HEK293 (cell line): ENCODE data around the gene SPC24.
"Not testable (repeated sequence)": the region's sequence is repeated elsewhere in the genome, so short reads cannot be mapped to it uniquely, and the experiment has no call there.

Source experiments
- CTCF ChIA-PET: fragments of 350-600 bp; formaldehyde crosslinking; extraction: SDS; loops from one replicate; lab custom pipeline; 2021; ENCODE audit warnings: antibody characterized with exemption; lab: Yijun Ruan, JAX
- POLR2A ChIA-PET: fragments of 300-600 bp; formaldehyde crosslinking; extraction: SDS; loops from one replicate; lab custom pipeline; 2020; ENCODE audit warnings: antibody characterized with exemption, inconsistent platforms; lab: Yijun Ruan, JAX
- H3K27ac ChIP-seq: fragments of 200-500 bp; sonication (Bioruptor generic); 2 replicates; pipeline ENCODE4 v1.5.1; 2014; ENCODE audit warnings: low read depth, low read length, control low read depth, inconsistent platforms; ENCODE audit errors: extremely low read depth
- H3K36me3 ChIP-seq, 2 experiments: fragments of 200-500 bp in 1 of 2; sonication (Bioruptor generic) in 1 of 2; 1 replicate in 1 of 2; 2 replicates in 1 of 2; pipeline ENCODE4 v1.5.1; 2014 to 2017; ENCODE audit warnings: inconsistent platforms in 2 of 2, low read length in 2 of 2; ENCODE audit not compliant: control insufficient read depth in 2 of 2, insufficient read depth in 1 of 2
- H3K4me1 ChIP-seq: fragments of 200-500 bp; sonication (Bioruptor generic); 2 replicates; pipeline ENCODE4 v1.5.1; 2014; ENCODE audit warnings: mild to moderate bottlenecking, low read length, inconsistent platforms; ENCODE audit not compliant: control insufficient read depth, insufficient read depth
- H3K4me3 ChIP-seq: 2 replicates; pipeline ENCODE4 v1.5.1; 2011; ENCODE audit warnings: low read depth, mild to moderate bottlenecking, control low read depth, low read length, moderate library complexity
- H3K9me3 ChIP-seq: fragments of 200-500 bp; sonication (Bioruptor generic); 2 replicates; pipeline ENCODE4 v1.5.1; 2014; ENCODE audit warnings: low read depth, low read length, inconsistent platforms; ENCODE audit not compliant: control insufficient read depth, insufficient read depth
- INSM2 ChIP-seq: fragments of 450-650 bp; formaldehyde crosslinking; IDR thresholded peaks from 2 replicates; pipeline ENCODE4 v1.5.1; 2016; ENCODE audit warnings: missing biosample characterization, missing genetic modification characterization
- KLF9 ChIP-seq: fragments of 450-650 bp; formaldehyde crosslinking; IDR thresholded peaks from 2 replicates; pipeline ENCODE4 v1.5.1; 2016; ENCODE audit warnings: missing biosample characterization, missing genetic modification characterization, low read depth
- MEIS1 ChIP-seq: sonication (generic); formaldehyde crosslinking; IDR thresholded peaks from 2 replicates; pipeline ENCODE4 v1.8.1; 2022; ENCODE audit warnings: missing genetic modification reagents, mild to moderate bottlenecking, borderline replicate concordance
- OVOL3 ChIP-seq: fragments of 450-650 bp; formaldehyde crosslinking; IDR thresholded peaks from 2 replicates; pipeline ENCODE4 v1.5.1; 2016; ENCODE audit warnings: missing biosample characterization, missing genetic modification characterization
- TSHZ1 ChIP-seq: fragments of 450-650 bp; formaldehyde crosslinking; IDR thresholded peaks from 2 replicates; pipeline ENCODE4 v1.5.1; 2016; ENCODE audit warnings: missing biosample characterization, missing genetic modification characterization, borderline replicate concordance
- ZEB2 ChIP-seq: fragments of 450-650 bp; formaldehyde crosslinking; IDR thresholded peaks from 2 replicates; pipeline ENCODE4 v1.5.1; 2016; ENCODE audit warnings: missing biosample characterization, missing genetic modification characterization
- ZFP3 ChIP-seq: fragments of 450-650 bp; formaldehyde crosslinking; IDR thresholded peaks from 2 replicates; pipeline ENCODE4 v1.5.1; 2016; ENCODE audit warnings: low read depth, missing biosample characterization, missing genetic modification characterization
- ZNF121 ChIP-seq: fragments of 450-650 bp; formaldehyde crosslinking; IDR thresholded peaks from 2 replicates; pipeline ENCODE4 v1.5.1; 2016; ENCODE audit warnings: missing biosample characterization, missing genetic modification characterization
- ZNF133 ChIP-seq: fragments of 450-650 bp; formaldehyde crosslinking; IDR thresholded peaks from 2 replicates; pipeline ENCODE4 v1.5.1; 2016; ENCODE audit warnings: missing biosample characterization, missing genetic modification characterization
- ZNF175 ChIP-seq: fragments of 450-650 bp; formaldehyde crosslinking; IDR thresholded peaks from 2 replicates; pipeline ENCODE4 v1.5.1; 2016; ENCODE audit warnings: missing biosample characterization, missing genetic modification characterization
- ZNF184 ChIP-seq: fragments of 450-650 bp; IDR thresholded peaks from 2 replicates; pipeline ENCODE4 v1.5.1; 2018; ENCODE audit warnings: missing biosample characterization, mild to moderate bottlenecking, missing genetic modification characterization
- ZNF561 ChIP-seq: fragments of 450-650 bp; IDR thresholded peaks from 2 replicates; pipeline ENCODE4 v1.5.1; 2018; ENCODE audit warnings: missing biosample characterization, missing genetic modification characterization, borderline replicate concordance
- ZNF571 ChIP-seq: fragments of 450-650 bp; formaldehyde crosslinking; IDR thresholded peaks from 2 replicates; pipeline ENCODE4 v1.5.0; 2017; ENCODE audit warnings: missing biosample characterization, missing genetic modification characterization
- ZNF654 ChIP-seq: fragments of 450-650 bp; formaldehyde crosslinking; IDR thresholded peaks from 2 replicates; pipeline ENCODE4 v1.5.1; 2016; ENCODE audit warnings: low read depth, missing biosample characterization, missing genetic modification characterization
- ZNF658 ChIP-seq: fragments of 450-650 bp; formaldehyde crosslinking; IDR thresholded peaks from 2 replicates; pipeline ENCODE4; 2016; ENCODE audit warnings: missing biosample characterization, missing genetic modification characterization
- ZNF701 ChIP-seq: fragments of 450-650 bp; formaldehyde crosslinking; IDR thresholded peaks from 2 replicates; pipeline ENCODE4 v1.5.1; 2016; ENCODE audit warnings: missing biosample characterization, missing genetic modification characterization
- ZNF843 ChIP-seq: fragments of 450-650 bp; formaldehyde crosslinking; IDR thresholded peaks from 2 replicates; pipeline ENCODE4 v1.5.1; 2016; ENCODE audit warnings: missing biosample characterization, missing genetic modification characterization

The SPC24 gene

GRCh38 chr19:11125994-11126685 lies 29.4 kb downstream of the SPC24 start (continued):
- TF ChIP-seq ZNF184 (tag by site-specific recombination) (no peak), ZNF654 (peak; percentile 64), KLF9 (tag by site-specific recombination) (no peak), ZNF561 (tag by site-specific recombination) (no peak), INSM2 (tag by site-specific recombination) (no peak)

GRCh38 chr19:11124157-11124556 lies 31.4 kb downstream of the SPC24 start:
- not testable (repeated sequence) for H3K4me3 ChIP-seq
- peaks cover 20 to 83% of the 10 kb centered on the region in 2 experiments for H3K36me3 ChIP-seq
- TF ChIP-seq ZNF121 (tag by site-specific recombination): peak; percentile 94

GRCh38 chr19:11123114-11123513 lies 32.5 kb downstream of the SPC24 start:
- Histone ChIP-seq H3K9me3 (no peaks in the 10 kb centered on the region), H3K4me1 (no peaks in the 10 kb centered on the region), H3K27ac (no peak overlapping the region), H3K4me3 (no peak overlapping the region), H3K36me3 (peaks cover 19 to 81% of the 10 kb centered on the region in 2 experiments)
- CTCF ChIA-PET: interaction anchor here (1.1 kb wide), 1 partner anchor 87 kb away, joined by 3 read pairs; no protein-coding TSS in a partner anchor
- POLR2A ChIA-PET: no interaction called here
- no peak for TF ChIP-seq ZNF843 (tag by site-specific recombination)

More at GRCh38 chr19:11124157-11124556, 31.4 kb downstream of the SPC24 start:
- H3K27ac ChIP-seq, H3K9me3 ChIP-seq, H3K4me1 ChIP-seq, POLR2A ChIA-PET: not testable (repeated sequence)
- CTCF ChIA-PET: interaction anchor here (0.8 to 1.2 kb wide), 2 partner anchors 83 to 185 kb away, joined by 4 to 5 read pairs; no protein-coding TSS in a partner anchor

GRCh38 chr19:11121963-11122362 lies 33.6 kb downstream of the SPC24 start:
- CTCF ChIA-PET: interaction anchor here (0.6 to 2.5 kb wide), 5 partner anchors 8 to 363 kb away, joined by 3 to 10 read pairs (median 5); no protein-coding TSS in a partner anchor
- H3K4me3 ChIP-seq, H3K9me3 ChIP-seq, H3K27ac ChIP-seq, POLR2A ChIA-PET, H3K4me1 ChIP-seq: not testable (repeated sequence)
- peaks cover 14 to 82% of the 10 kb centered on the region in 2 experiments for H3K36me3 ChIP-seq

- CTCF ChIA-PET: interaction anchor here (2.0 kb wide), 1 partner anchor 10 kb away, joined by 16 read pairs; no protein-coding TSS in a partner anchor
- no peaks in the 10 kb centered on the region for H3K9me3 ChIP-seq
- peaks cover 28 to 81% of the 10 kb centered on the region in 2 experiments for H3K36me3 ChIP-seq
- H3K4me1 ChIP-seq: no peaks in the 10 kb centered on the region
- POLR2A ChIA-PET: no interaction called here
- no peak overlapping the region for H3K27ac ChIP-seq
- TF ChIP-seq ZNF571 (tag by site-specific recombination): no peak
- TF ChIP-seq ZNF701 (tag by site-specific recombination): no peak
- no peak for TF ChIP-seq MEIS1
- TF ChIP-seq ZFP3 (tag by site-specific recombination): no peak
- TF ChIP-seq ZNF175 (tag by site-specific recombination): no peak
- no peak for TF ChIP-seq ZEB2 (tag by site-specific recombination)
- TF ChIP-seq TSHZ1 (tag by site-specific recombination): no peak
- TF ChIP-seq OVOL3 (tag by site-specific recombination): no peak
- TF ChIP-seq ZNF658 (tag by site-specific recombination): no peak
- no peak for TF ChIP-seq ZNF133 (tag by site-specific recombination)
- TF ChIP-seq, all 188 proteins: peak for 0
- H3K4me3 ChIP-seq: no peak overlapping the region
Measured at GRCh38 chr19:11116507-11116906, 39.1 kb downstream of the SPC24 start.
